Renal pelvis (tissue), 4 donors: Measurements from ENCODE around the gene GALNT18. TPM values are rescaled to one million over a fixed set of nuclear protein-coding genes. Genes with fewer than 3 reads are reported as not detected.

Experiments used
- DNase-seq: peaks from one replicate; pipeline ENCODE4 v3.0.0-alpha.2; 2013
- polyA plus RNA-seq, 3 donors: library from polyadenylated mRNA; unstranded; fragments of 120-200 nt; gene quantifications; one replicate each; pipeline ENCODE4 v1.2.1, GENCODE V29; 2013; ENCODE audit not compliant: insufficient read length in 3 of 3

GALNT18 gene
- polyA plus RNA-seq, 3 donors, result 25.4 to 28.1 (median 26.4) TPM

DNA sequence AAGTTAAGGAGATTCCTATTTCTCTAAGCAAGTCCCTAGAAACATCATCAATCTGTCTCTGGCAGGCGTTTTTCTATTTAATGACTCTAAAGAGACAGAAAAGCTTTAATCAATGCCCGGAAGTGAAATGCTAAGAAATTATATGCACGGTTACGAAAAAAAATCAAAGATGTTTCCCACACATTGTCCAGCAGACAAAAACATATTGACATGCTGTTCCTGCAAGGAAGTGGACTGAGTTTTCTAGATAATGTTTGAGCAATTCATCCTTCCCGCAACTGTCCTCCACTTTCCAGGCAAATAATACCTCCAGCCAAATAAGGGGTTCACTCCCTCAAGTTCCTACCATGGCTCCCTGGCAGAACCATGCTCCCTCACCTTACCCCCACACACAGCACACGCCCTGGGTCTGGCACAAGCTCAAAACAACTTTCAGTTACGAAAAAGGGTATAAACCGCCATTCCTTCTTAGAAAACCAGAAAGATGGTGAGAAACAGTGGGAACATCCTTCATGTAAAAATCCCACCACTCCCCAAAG, 29.6 kb downstream of the GALNT18 start:
- no peak for DNase-seq

DNA sequence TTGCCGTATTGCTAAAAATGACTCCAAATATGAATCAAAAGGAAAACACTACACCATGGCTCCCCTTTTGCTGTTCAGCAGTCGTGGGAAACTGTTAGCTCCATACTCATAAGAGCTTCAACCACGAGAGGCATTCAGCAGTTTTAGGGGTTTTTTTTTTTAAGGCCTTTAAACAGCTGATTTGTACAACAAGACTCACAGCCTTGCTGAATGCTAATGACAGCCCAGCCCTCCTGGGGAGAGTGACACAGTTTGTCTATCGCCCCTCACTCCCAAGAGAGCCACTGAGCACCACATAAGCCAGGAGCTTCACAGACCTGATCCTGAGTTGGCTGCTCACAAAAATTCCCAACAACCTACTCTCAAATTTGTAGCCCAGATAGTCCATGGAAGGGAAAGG, 32.4 kb downstream of the GALNT18 start:
- DNase-seq, result no peak

GRCh38 chr11:11588891-11589290, 32.9 kb downstream of the GALNT18 start:
- no peak for DNase-seq

GRCh38 chr11:11588243-11588642, 33.6 kb downstream of the GALNT18 start:
- DNase-seq, result no peak

DNA sequence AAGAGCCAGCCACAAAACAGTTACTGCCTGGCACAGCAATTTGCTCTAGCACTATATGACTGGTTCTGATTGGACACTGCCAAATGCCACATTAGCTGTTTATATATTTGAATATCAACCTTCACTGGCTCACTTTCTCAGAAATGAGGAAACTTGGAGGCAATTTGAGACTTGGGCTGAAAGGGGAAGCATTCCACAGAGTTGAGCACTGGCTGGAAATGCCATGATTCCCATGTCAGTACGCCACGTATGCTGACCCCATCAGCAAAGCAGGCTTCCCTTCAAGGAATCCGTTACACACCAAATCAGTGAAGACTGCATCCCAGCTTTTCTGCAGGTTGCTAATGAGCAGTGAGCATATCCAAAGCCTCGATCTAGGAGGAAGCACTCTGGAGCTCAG, 34.7 kb downstream of the GALNT18 start:
- no peak for DNase-seq

GRCh38 chr11:11586465-11586864, 35.3 kb downstream of the GALNT18 start:
- no peak for DNase-seq

GRCh38 chr11:11584937-11585336, 36.9 kb downstream of the GALNT18 start:
- DNase-seq, result no peak

DNA sequence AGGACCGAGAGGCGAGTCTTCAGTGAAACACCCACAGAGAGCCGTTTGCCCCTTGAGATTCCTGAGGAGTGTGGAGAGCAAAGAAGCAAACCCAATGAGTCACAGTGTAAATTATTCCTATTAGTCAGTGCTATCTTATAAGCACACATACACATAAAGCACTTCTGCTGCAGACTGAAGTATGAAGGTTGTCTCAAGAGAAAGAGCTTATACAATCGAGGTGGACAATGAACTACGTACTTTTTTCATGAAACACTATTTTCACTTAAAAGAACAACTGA, 37.3 kb downstream of the GALNT18 start:
- DNase-seq, result no peak

- DNase-seq, result no peak
Measured at GRCh38 chr11:11583801-11584529, 37.8 kb downstream of the GALNT18 start.

- no peak for DNase-seq
Measured at GRCh38 chr11:11582011-11582701, 39.6 kb downstream of the GALNT18 start.

- no peak for DNase-seq
Measured at GRCh38 chr11:11581481-11581880, 40.3 kb downstream of the GALNT18 start.

GRCh38 chr11:11580841-11581411, 40.9 kb downstream of the GALNT18 start:
- DNase-seq, result no peak

DNA sequence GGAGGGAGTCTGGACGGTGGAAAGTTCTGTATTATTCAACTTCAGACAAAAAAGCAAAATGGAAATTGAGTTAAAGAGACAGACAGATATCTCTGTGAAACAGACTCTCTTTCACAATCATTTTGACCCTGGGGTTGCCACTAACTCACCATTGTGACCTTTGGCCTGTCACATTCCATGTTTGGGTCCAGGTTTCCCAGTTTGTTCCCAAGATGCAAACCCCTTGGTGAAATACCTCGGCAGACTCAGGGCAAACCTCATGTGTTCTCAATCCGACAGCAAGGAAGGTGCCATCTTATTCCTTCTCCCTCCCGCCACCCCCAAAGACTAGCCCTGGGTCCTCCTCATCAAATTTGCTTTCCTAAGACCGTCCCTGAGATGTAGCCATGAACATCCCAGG, 41.8 kb downstream of the GALNT18 start:
- DNase-seq, result no peak

DNA sequence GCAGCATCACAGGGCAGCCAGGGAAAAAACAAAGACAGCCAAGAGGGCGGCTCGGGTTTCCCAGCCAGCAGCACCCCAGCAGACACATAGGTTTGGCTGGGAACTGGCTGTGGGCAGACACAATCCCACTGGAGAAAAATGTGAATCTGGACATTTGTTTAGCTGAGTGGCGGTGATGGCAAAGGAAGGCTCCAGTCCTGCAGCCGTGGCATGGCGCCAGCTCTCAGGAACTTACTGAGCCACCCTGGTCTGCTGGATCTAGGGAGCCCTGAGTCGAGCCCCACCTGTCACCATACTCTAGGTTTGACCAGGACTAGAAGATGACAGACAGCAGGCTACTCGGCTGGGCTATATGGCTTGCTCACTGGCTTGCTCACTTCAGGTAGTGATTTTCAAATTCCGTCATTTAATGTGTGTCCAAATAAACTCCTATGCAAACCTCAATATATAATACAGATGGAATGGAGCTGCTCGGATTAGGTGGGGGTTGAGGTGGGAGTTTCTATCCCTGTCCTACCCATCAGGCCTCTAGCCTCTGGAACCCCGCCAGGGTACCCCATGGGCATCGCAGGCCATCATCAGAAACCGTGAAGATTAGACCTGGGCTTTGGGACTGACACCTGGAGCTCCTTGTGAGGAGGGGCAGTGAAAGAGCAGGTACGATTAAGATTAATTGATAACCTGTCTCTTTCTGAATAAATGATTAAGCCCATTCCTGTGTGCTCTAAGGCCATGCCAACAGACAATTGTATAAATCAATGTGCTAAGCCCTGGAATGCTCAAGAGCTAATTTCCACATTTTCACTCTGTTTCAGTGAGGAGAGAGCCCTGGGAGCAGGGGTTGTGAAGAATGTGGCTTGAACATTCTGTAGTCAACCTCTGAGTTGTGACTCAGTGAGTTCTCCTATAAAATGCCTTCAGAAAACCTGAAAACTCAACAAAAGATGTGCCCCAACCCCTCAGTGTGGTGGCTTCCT, 42.5 kb downstream of the GALNT18 start:
- DNase-seq, result no peak

- DNase-seq, result no peak
Measured at GRCh38 chr11:11577932-11578911, 43.6 kb downstream of the GALNT18 start.

DNA sequence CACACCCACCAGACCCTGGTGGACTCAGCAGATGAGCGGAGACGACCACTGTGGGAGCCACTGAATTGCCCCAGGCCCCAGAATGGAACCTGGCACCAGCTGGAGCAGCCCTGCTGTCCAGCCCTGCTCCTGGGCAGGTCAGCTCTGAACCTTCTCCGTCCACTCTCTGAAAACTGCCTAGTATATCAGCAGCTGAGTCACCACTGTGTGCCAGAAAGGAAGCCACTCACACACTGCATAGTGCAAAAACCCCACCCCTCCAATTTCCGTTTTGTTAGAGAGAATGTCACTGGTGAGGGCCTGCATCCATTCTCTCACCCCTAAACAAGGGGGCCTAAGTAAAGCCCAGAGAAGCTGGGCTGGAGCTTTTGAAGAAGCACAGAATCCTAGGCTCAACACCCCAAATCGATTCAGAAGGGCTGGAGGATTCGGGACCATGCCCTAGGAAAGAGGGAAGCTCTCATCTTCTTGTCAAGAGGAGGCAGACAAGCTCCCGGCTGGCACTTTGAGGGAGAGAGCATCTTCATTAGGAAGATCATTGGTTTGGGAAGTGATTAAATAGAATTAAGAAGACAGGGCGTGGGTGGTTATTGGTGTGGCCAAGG, 44.5 kb downstream of the GALNT18 start:
- DNase-seq, result no peak

- DNase-seq, result no peak
Measured at GRCh38 chr11:11574373-11575287, 47.2 kb downstream of the GALNT18 start.

- no peak for DNase-seq
Measured at GRCh38 chr11:11572386-11572785, 49.4 kb downstream of the GALNT18 start.

GRCh38 chr11:11571893-11572292, 49.9 kb downstream of the GALNT18 start:
- no peak for DNase-seq
